Measurements from ENCODE around the gene ECSCR.

DNA sequence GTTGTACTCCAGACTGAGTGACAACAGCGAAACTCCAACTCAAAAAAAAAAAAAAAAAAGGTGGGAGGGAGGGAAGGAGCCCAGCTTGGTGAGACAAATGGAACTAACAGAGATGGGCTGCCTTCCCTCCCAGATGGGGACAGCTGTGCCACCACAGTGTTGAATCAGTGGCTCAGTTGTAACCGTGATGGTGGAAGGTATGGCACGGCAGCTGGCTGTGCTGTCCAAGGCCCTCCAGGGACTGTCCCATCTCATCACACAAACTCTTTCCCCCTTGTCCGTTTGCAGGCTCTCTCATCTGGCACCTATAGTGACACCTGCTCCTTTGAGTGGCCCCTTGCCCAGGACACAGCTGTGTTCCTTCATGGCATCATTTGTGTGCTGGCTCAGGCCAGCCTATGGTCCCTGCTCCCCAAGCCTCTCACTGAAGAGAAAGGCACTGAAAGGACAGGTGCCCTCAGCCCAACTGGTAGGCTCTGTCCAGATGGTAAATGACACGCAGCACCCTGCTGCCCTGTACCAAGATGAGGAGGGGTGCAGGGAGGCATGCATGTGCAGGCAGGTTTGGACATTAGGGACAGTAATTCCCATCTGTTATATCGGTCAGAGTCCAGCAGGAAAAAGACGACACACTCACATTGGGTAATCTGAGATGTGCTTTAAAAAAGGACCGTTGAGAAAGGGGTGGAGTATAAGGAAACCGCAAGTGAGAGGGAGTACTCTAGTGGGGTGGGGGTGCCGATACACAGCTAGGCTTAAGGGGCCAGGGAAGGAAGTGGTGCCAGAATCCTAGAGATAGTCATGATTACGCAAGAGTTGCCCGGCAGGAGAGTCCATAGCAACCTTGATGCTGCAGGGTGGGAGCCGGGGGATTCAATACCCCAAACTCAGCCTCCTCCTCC is 12.6 kb upstream of the ECSCR start:
- TF ChIP-seq, protein P1, sequence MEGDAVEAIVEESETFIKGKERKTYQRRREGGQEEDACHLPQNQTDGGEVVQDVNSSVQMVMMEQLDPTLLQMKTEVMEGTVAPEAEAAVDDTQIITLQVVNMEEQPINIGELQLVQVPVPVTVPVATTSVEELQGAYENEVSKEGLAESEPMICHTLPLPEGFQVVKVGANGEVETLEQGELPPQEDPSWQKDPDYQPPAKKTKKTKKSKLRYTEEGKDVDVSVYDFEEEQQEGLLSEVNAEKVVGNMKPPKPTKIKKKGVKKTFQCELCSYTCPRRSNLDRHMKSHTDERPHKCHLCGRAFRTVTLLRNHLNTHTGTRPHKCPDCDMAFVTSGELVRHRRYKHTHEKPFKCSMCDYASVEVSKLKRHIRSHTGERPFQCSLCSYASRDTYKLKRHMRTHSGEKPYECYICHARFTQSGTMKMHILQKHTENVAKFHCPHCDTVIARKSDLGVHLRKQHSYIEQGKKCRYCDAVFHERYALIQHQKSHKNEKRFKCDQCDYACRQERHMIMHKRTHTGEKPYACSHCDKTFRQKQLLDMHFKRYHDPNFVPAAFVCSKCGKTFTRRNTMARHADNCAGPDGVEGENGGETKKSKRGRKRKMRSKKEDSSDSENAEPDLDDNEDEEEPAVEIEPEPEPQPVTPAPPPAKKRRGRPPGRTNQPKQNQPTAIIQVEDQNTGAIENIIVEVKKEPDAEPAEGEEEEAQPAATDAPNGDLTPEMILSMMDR (IDR thresholded peaks at IDR 0.05): no peak
- no peak for TF ChIP-seq EZH2 (IDR thresholded peaks at IDR 0.05; ENCODE audit: borderline replicate concordance, insufficient read depth, low read depth, low read length, poor library complexity, severe bottlenecking)

All from B cell (primary cell).